Measurements from ENCODE around the gene PLEKHA1. TPM values are rescaled to one million over a fixed set of nuclear protein-coding genes. Genes with fewer than 3 reads are reported as not detected.

PLEKHA1 gene
- total RNA-seq, 2 experiments from 2014 or later = 11.1 to 12.9 TPM

DNA sequence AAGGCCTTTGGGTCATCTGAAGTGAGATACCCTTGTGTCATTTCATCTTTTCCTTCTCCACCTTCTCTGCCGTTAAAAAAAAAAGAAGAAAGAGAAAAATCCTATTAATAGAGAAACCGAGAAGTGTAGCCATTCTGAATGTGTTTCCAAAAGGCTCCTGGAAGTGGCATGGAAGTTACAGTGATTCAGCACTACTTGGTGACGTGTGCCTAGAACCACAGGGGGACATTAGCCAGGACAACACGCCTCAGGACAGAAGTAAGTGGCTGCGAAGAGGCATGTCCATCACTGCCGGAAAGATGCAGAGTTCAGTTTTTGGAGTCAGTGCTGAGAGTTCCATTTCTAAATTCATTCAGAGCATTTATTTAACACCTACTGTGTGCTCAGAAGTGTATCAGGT lies 93.2 kb downstream of the PLEKHA1 start:
- no peak overlapping the region for H3K27ac Mint-ChIP-seq
- peaks cover 4% of the 10 kb centered on the region for H3K4me1 Mint-ChIP-seq (ENCODE audit: low read depth)
- POLR2A ChIA-PET = no interaction called here
- H3K36me3 Mint-ChIP-seq = no peaks in the 10 kb centered on the region
- no peak overlapping the region for H3K4me3 Mint-ChIP-seq
- CTCF ChIA-PET = interaction anchor here (0.9 kb wide), 1 partner anchor 125 kb away, joined by 3 read pairs; no protein-coding TSS in a partner anchor
- DNase-seq = no peak
- H3K27me3 Mint-ChIP-seq = peaks cover 26% of the 10 kb centered on the region
- H3K9me3 Mint-ChIP-seq = no peaks in the 10 kb centered on the region
- intact Hi-C loops (cut with micrococcal nuclease) = no loop called here

DNA sequence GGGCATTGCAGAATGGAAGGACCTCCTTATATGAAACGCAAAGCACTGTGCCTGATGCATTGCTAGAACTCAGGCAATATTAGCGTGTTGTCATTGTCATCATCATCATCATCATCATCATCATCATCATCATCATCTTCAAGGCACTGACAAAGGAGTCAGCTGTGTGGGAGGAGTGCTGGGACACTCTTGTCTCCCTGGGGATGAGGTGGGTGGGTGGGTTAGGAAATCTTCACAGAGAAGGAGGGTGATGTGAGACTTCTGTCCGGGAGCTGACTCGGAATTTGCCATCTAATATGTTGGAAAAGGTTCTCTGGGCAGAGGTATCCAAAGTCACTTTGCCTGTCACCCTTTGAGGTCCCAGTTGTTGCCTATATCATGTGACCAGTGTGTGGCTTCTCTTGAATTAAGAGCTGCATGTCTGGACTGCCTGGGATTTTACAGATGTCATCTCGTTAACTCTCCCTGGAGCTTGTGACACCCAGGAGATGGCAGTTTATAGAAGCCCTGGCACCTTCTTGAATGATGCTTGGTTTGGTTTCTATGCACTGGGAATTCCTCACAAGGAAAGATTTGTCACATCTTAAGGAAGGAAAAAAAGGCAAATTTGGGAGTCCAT lies 93.9 kb downstream of the PLEKHA1 start:
- H3K27me3 Mint-ChIP-seq = peaks cover 20% of the 10 kb centered on the region
- CTCF ChIA-PET = interaction anchor here (0.8 to 1.0 kb wide), 2 partner anchors 57 to 126 kb away, joined by 3 read pairs; no protein-coding TSS in a partner anchor

DNA sequence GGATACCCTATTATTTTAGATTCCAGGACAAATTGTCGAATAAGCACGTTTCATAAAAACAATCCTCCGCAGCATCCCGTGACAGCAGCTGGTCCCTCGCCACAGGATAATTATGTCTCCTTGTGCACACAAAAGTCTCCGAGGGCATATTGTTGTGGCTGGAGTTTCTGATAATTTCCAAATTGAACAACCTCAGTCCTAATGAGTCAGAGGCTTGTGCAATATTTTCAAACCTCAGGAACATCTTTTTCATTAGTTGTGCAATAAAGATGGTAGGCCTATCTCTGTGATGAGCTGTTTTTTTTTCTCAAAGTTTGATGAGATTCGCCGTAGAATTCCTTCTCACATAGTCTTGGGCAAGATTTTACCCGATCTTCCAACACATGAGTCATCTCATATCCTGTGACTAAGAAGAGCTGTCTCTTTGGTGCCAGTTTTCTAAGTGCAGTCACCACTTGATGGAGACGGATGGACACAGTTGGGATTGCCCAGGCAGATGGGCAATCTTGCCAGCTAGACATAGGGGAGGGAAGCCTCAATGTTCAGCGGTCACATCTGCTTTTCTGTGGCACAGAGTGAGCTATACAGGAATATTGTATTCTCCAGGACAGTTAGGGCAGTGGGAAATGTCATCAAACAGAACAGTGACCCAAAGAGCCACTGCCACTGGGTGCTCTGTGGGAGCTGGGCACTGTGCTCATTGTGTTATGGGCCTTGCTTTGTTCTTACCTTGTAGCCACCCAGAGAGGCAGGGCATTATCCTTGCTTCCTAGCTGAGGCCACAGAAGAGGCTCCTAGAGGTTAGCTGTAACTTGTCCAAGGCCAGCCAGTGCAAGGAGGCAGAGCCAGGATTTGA lies 94.6 kb downstream of the PLEKHA1 start:
- peaks cover 14% of the 10 kb centered on the region for H3K27me3 Mint-ChIP-seq
- no peak for DNase-seq
- CTCF ChIA-PET = interaction anchor here (0.8 to 1.0 kb wide), 3 partner anchors 34 to 126 kb away, joined by 3 read pairs; no protein-coding TSS in a partner anchor
- H3K4me3 Mint-ChIP-seq = no peak overlapping the region
- no peaks in the 10 kb centered on the region for H3K9me3 Mint-ChIP-seq
- H3K4me1 Mint-ChIP-seq (ENCODE audit: low read depth) = no peaks in the 10 kb centered on the region
- intact Hi-C loops (cut with micrococcal nuclease) = no loop called here
- no peaks in the 10 kb centered on the region for H3K36me3 Mint-ChIP-seq
- no peak overlapping the region for H3K27ac Mint-ChIP-seq
- POLR2A ChIA-PET = no interaction called here

More for the DNA sequence above, 93.9 kb downstream of the PLEKHA1 start:
- POLR2A ChIA-PET = no interaction called here
- Mint-ChIP-seq H3K36me3 (no peaks in the 10 kb centered on the region), H3K9me3 (no peaks in the 10 kb centered on the region), H3K27ac (no peak overlapping the region), H3K4me3 (no peak overlapping the region), H3K4me1 (ENCODE audit: low read depth) (no peaks in the 10 kb centered on the region)
- DNase-seq = no peak
- intact Hi-C loops (cut with micrococcal nuclease) = no loop called here

DNA sequence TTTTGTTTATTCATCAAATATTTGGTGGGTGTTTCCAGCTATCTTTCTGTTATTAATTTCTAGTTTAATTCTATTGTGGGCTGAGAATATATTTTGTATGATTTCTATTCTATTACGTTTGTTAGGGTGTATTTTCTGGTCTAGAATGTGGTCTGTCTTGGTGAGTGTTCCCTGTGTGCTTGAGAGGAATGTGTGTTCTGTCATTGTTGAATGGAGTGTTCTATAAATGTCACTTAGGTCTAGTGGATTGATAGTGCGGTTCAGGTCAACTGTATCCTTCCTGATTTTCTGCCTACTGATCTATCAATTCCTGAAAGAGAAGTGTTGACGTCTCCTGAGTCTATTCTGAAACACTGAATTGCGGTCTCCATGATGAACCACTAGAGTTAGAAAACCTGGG lies 95.3 kb downstream of the PLEKHA1 start:
- DNase-seq = no peak
- ChIA-PET POLR2A (no interaction called here), CTCF (interaction anchor here (0.9 kb wide), 1 partner anchor 35 kb away, joined by 3 read pairs; no protein-coding TSS in a partner anchor)
- no peaks in the 10 kb centered on the region for H3K4me1 Mint-ChIP-seq (ENCODE audit: low read depth)
- intact Hi-C loops (cut with micrococcal nuclease) = no loop called here
- H3K9me3 Mint-ChIP-seq = no peaks in the 10 kb centered on the region
- peaks cover 10% of the 10 kb centered on the region for H3K27me3 Mint-ChIP-seq
- no peaks in the 10 kb centered on the region for H3K36me3 Mint-ChIP-seq
- H3K27ac Mint-ChIP-seq = no peak overlapping the region
- H3K4me3 Mint-ChIP-seq = no peak overlapping the region

DNA sequence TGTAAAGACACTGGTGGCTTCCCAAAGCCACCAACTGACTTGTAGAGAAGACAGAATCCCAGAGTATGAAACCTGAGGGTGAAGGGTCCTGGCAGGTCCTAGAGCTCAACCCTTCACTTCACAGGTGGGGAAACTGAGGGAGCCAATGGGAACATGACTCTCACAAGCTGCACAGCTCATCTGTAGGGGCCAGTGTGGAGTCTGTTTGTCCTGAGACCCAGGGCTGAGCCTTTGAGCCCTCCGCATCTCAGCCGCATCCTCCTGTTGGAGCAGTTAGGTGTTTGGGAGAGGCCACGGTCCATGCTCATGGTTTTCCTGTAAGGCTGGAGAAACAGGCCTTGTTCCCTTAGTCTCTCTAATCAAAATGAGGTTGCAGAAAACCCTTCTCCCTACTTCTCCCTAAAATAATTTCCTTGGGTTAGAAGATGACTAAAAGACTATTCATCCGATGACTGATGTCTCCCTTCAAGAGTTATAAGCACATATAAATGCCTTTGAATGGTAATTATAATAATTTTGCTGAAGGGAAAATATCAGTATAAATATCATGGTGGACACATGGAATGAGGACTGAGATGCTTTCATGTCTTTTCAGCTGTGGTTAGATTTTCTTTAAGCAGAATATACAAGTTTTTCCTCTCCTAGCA lies 97.1 kb downstream of the PLEKHA1 start:
- Mint-ChIP-seq H3K36me3 (no peaks in the 10 kb centered on the region), H3K4me1 (ENCODE audit: low read depth) (no peaks in the 10 kb centered on the region), H3K9me3 (no peaks in the 10 kb centered on the region), H3K27ac (no peak overlapping the region), H3K27me3 (peaks cover 7% of the 10 kb centered on the region), H3K4me3 (no peak overlapping the region)
- ChIA-PET POLR2A (no interaction called here), CTCF (no interaction called here)
- intact Hi-C loops (cut with micrococcal nuclease) = no loop called here
- no peak for DNase-seq

DNA sequence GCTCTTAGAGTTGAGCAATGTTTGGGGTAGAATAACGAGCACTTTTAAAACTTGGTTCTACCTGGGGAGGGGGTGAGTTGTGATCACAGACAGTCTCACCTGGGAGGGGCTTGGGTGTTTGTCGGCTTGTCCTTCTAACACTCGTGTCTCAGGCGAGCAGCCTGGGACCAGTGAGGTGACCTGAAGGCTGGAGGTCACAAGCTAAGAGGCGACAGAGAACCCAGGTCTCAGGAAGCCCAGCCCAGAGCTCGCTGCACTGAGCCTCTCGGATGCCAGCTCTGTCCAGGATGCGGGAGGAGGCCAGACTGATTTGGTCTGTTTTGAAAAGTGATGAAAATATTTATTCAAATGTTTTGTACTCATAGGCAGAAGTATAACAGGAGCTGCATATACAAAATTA lies 98.6 kb downstream of the PLEKHA1 start:
- POLR2A ChIA-PET = no interaction called here

DNA sequence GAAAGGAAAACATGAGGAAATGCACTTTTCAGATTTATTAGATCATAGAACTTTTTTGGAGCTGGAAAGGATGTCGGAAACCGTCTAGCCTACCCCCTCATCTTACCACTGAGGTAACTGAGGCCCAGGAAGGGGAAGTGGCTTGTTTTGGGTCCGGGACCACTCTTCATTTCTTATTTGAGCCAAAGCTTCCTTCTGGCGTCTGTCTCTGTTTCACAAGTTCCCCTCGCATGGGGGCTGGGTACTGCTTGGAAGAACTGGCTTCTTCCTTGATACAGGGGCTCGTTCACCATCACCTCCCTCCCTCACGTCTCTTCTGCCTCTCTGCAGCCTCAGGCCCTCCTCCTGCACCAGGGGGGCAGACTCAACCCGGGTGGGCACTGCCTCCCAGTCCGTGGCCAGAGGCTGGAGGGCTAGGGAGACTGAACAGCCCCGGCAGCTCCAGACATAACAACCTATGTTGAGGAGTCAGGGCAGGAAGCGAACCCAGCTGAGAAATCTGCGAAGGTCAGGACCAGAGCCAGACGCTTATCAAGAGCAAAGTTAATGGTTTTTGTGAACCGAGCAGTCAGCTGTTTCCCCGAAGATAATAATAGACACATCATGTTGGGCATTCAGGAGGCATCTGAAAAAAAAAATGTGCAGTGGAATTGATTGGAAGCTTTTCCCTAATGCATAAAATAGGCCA lies 99.8 kb downstream of the PLEKHA1 start:
- Mint-ChIP-seq H3K36me3 (no peaks in the 10 kb centered on the region), H3K9me3 (no peaks in the 10 kb centered on the region), H3K4me3 (no peak overlapping the region), H3K27ac (no peak overlapping the region), H3K27me3 (peaks cover 3% of the 10 kb centered on the region), H3K4me1 (ENCODE audit: low read depth) (no peaks in the 10 kb centered on the region)
- ChIA-PET POLR2A (no interaction called here), CTCF (interaction anchor here (1.0 to 1.2 kb wide), 2 partner anchors 91 to 207 kb away, joined by 3 to 4 read pairs; no protein-coding TSS in a partner anchor)
- intact Hi-C loops (cut with micrococcal nuclease) = no loop called here
- no peak for DNase-seq

More for the DNA sequence above, 98.6 kb downstream of the PLEKHA1 start:
- H3K27me3 Mint-ChIP-seq = peaks cover 7% of the 10 kb centered on the region
- H3K27ac Mint-ChIP-seq = no peak overlapping the region
- no peaks in the 10 kb centered on the region for H3K36me3 Mint-ChIP-seq
- no peaks in the 10 kb centered on the region for H3K4me1 Mint-ChIP-seq (ENCODE audit: low read depth)
- CTCF ChIA-PET = interaction anchor here (0.7 to 1.0 kb wide), 2 partner anchors 92 to 205 kb away, joined by 3 read pairs; no protein-coding TSS in a partner anchor
- H3K4me3 Mint-ChIP-seq = no peak overlapping the region
- no peak for DNase-seq
- intact Hi-C loops (cut with micrococcal nuclease) = no loop called here
- H3K9me3 Mint-ChIP-seq = no peaks in the 10 kb centered on the region

DNA sequence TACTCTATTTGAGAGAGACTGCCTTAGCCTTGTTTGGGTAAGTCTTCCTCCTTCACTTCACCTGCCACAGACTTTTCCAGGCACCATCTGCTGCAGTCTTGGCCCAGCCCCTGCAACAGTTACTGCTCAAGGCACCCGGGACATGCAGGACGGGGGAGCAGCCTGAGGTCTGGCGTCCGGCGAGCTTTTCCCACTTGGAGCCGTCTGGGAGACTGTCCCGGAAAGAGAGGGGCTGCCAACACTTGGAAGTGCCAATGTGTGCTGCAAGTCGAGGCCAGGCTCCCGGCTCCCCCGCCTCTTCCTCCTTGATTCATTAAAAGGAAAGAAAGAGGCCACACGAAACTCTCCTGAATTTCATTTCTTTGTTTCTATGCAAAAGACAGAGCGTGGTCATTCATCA lies 100.6 kb downstream of the PLEKHA1 start:
- Mint-ChIP-seq H3K4me3 (no peak overlapping the region), H3K36me3 (no peaks in the 10 kb centered on the region), H3K4me1 (ENCODE audit: low read depth) (no peaks in the 10 kb centered on the region), H3K27me3 (peaks cover 9% of the 10 kb centered on the region), H3K9me3 (no peaks in the 10 kb centered on the region), H3K27ac (no peak overlapping the region)
- ChIA-PET CTCF (interaction anchor here (1.2 kb wide), 1 partner anchor 90 kb away, joined by 4 read pairs; no protein-coding TSS in a partner anchor), POLR2A (no interaction called here)
- DNase-seq = no peak
- intact Hi-C loops (cut with micrococcal nuclease) = no loop called here

DNA sequence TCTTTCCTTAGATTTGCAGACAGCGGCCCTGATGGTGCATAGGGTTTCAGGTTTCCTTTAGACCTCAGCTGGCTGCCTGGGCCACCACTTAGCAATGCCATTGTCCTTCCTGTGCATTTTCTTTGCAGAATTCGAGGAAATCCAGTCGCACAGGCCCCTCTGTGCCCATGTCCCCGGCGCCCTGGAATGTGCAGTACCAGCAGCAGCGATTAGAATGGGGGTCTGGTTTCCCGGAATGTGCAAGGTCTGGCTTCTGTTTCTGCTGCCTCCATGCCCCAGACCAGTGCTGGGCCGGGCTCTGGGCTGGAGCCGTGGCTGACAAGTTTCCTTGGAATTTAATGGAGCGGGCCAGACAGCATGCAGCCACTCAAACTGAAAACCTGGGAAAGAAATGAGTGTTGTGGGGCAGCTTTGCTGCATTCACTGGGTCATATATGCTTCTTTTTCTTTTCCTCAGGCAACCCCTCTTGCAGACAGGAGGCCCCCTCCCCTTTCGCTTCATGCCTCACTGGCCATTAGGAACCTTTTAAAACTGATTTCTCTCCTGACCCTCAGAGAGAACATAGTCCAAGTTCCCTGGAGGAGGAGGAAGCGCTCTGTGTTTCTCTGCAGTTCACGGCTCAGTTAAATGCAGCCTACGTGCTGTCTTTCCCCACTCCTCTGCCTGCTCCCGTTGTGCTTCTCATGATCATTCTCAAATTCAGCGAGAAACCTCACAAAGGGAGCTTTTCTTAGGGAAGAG lies 101.3 kb downstream of the PLEKHA1 start:
- intact Hi-C loops (cut with micrococcal nuclease) = no loop called here
- H3K36me3 Mint-ChIP-seq = no peaks in the 10 kb centered on the region

DNA sequence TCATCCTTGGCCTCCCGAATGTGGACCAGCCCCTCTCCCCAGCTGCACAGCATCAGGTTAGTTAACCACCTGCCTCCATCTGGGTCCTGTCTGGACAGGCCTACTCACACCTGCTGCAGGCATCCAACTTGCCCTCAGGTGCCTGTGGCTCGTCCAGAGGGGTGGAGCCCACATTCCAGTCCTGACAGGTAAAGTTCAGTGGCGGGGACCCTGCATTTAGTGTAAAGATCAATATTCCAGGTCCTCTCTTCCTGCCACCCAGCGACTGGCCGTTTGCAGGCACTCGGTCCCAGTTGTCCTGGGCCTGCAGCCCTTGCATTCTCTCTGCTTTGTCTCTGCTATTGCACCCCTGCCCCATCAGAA lies 101.8 kb downstream of the PLEKHA1 start:
- H3K27ac Mint-ChIP-seq = no peak overlapping the region
- peaks cover 10% of the 10 kb centered on the region for H3K27me3 Mint-ChIP-seq

More for the DNA sequence above, 101.3 kb downstream of the PLEKHA1 start:
- DNase-seq = no peak
- H3K4me1 Mint-ChIP-seq (ENCODE audit: low read depth) = no peaks in the 10 kb centered on the region
- peaks cover 10% of the 10 kb centered on the region for H3K27me3 Mint-ChIP-seq
- ChIA-PET POLR2A (no interaction called here), CTCF (no interaction called here)
- H3K4me3 Mint-ChIP-seq = no peak overlapping the region
- H3K27ac Mint-ChIP-seq = no peak overlapping the region
- no peaks in the 10 kb centered on the region for H3K9me3 Mint-ChIP-seq

DNA sequence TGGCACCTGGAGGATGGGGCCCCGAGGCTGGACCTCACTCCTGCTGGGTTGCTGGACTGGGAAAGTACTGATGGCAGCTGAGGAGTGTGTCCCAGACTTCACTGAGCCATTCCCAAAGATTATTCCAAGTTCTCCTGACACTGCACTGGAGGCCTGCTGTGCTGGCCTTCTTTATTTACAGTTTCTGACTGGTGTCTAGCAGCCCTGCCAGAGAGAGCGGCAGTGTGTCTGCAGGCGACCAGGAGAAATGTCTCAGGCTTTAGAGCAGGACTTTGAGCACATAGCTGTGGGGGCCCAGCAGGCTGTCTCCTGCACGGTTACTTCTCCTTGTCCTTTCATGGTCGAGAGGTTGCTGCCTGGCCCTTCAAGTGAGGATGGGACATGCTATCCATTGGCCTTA lies 102.9 kb downstream of the PLEKHA1 start:
- H3K4me3 Mint-ChIP-seq = no peak overlapping the region
- H3K36me3 Mint-ChIP-seq = no peaks in the 10 kb centered on the region
- peaks cover 6% of the 10 kb centered on the region for H3K9me3 Mint-ChIP-seq
- peaks cover 10% of the 10 kb centered on the region for H3K27me3 Mint-ChIP-seq
- intact Hi-C loops (cut with micrococcal nuclease) = no loop called here
- no peak overlapping the region for H3K27ac Mint-ChIP-seq
- H3K4me1 Mint-ChIP-seq (ENCODE audit: low read depth) = no peaks in the 10 kb centered on the region
- no peak for DNase-seq
- CTCF ChIA-PET = no interaction called here
- POLR2A ChIA-PET = no interaction called here

More for the DNA sequence above, 101.8 kb downstream of the PLEKHA1 start:
- CTCF ChIA-PET = no interaction called here
- no peaks in the 10 kb centered on the region for H3K36me3 Mint-ChIP-seq
- DNase-seq = no peak
- intact Hi-C loops (cut with micrococcal nuclease) = no loop called here
- no peaks in the 10 kb centered on the region for H3K4me1 Mint-ChIP-seq (ENCODE audit: low read depth)
- no peak overlapping the region for H3K4me3 Mint-ChIP-seq
- POLR2A ChIA-PET = no interaction called here
- peaks cover under 1% of the 10 kb centered on the region for H3K9me3 Mint-ChIP-seq
